Mesenchymal stem cell (in vitro differentiated cells and primary cell): ENCODE results near the gene DIP2C.

ENCODE experiments used
- DNase-seq: peaks from one replicate; pipeline ENCODE4 v3.0.0-alpha.2; 2013
- H2AFZ ChIP-seq: one replicate; pipeline ENCODE4 v1.6.1; 2013; ENCODE audit warnings: low read depth, mild to moderate bottlenecking, control low read depth, inconsistent platforms, low read length, moderate library complexity
- H2AK5ac ChIP-seq: 2 replicates; pipeline ENCODE4 v1.6.1; 2013; ENCODE audit warnings: low read length, moderate library complexity, mild to moderate bottlenecking, inconsistent platforms; ENCODE audit not compliant: severe bottlenecking
- H2BK120ac ChIP-seq: one replicate; pipeline ENCODE4 v1.6.1; 2013; ENCODE audit warnings: low read depth, mild to moderate bottlenecking, inconsistent platforms, low read length, moderate library complexity
- H2BK12ac ChIP-seq, 2 experiments: one replicate each; pipeline ENCODE4 v1.6.1; 2013; ENCODE audit warnings: inconsistent platforms in 2 of 2, low read length in 2 of 2, mild to moderate bottlenecking in 2 of 2, moderate library complexity in 2 of 2, control low read depth in 1 of 2
- H2BK15ac ChIP-seq: one replicate; pipeline ENCODE4 v1.6.1; 2013; ENCODE audit warnings: mild to moderate bottlenecking, low read depth, inconsistent platforms; ENCODE audit not compliant: poor library complexity, severe bottlenecking
- H2BK5ac ChIP-seq: 2 replicates; pipeline ENCODE4 v1.6.1; 2013; ENCODE audit warnings: low read depth, mild to moderate bottlenecking, low read length, control low read depth, inconsistent platforms; ENCODE audit not compliant: poor library complexity, severe bottlenecking
- H3K14ac ChIP-seq, 2 experiments: one replicate each; pipeline ENCODE4 v1.6.1; 2013; ENCODE audit warnings: inconsistent platforms in 2 of 2, low read length in 2 of 2, control low read depth in 1 of 2, mild to moderate bottlenecking in 1 of 2, moderate library complexity in 1 of 2
- H3K18ac ChIP-seq, 2 experiments: one replicate each; pipeline ENCODE4 v1.6.1; 2013; ENCODE audit warnings: inconsistent platforms in 2 of 2, low read length in 2 of 2, control low read depth in 1 of 2, low read depth in 1 of 2, mild to moderate bottlenecking in 1 of 2
- H3K23ac ChIP-seq, 2 experiments: one replicate each; pipeline ENCODE4 v1.6.1; 2013; ENCODE audit warnings: inconsistent platforms in 2 of 2, low read length in 2 of 2, mild to moderate bottlenecking in 2 of 2, moderate library complexity in 2 of 2, control low read depth in 1 of 2
- H3K27ac ChIP-seq: 2 replicates; pipeline ENCODE4 v1.5.1; 2013; ENCODE audit warnings: mild to moderate bottlenecking, moderate library complexity, low read length, control low read depth, inconsistent platforms; ENCODE audit not compliant: poor library complexity, severe bottlenecking
- H3K27me3 ChIP-seq, 2 experiments: 2 replicates each; pipeline versions ENCODE4 v1.6.1 to v1.7.0; 2013; ENCODE audit warnings: low read length in 2 of 2, mild to moderate bottlenecking in 2 of 2, moderate library complexity in 2 of 2, control low read depth in 1 of 2, inconsistent platforms in 1 of 2; ENCODE audit not compliant: control insufficient read depth in 1 of 2, insufficient read depth in 1 of 2
- H3K36me3 ChIP-seq, 2 experiments: 2 replicates each; pipeline versions ENCODE4 v1.6.1 to v1.7.0; 2013; ENCODE audit warnings: low read length in 2 of 2, control low read depth in 1 of 2, inconsistent platforms in 1 of 2, low read depth in 1 of 2, mild to moderate bottlenecking in 1 of 2; ENCODE audit not compliant: insufficient read depth in 2 of 2, control insufficient read depth in 1 of 2
- H3K4ac ChIP-seq, 2 experiments: one replicate each; pipeline ENCODE4 v1.6.1; 2013; ENCODE audit warnings: inconsistent platforms in 2 of 2, low read length in 2 of 2, mild to moderate bottlenecking in 2 of 2, moderate library complexity in 2 of 2, control low read depth in 1 of 2, low read depth in 1 of 2
- H3K4me1 ChIP-seq: 2 replicates; pipeline ENCODE4 v1.6.1; 2013; ENCODE audit warnings: low read depth, low read length, control low read depth; ENCODE audit not compliant: control insufficient read depth, insufficient read depth
- H3K4me2 ChIP-seq: 2 replicates; pipeline ENCODE4 v1.6.1; 2013; ENCODE audit warnings: low read length, mild to moderate bottlenecking, inconsistent platforms; ENCODE audit not compliant: poor library complexity, severe bottlenecking
- H3K4me3 ChIP-seq, 2 experiments: 2 replicates each; pipeline versions ENCODE4 v1.5.1 to v1.7.0; 2013; ENCODE audit warnings: low read length in 2 of 2, mild to moderate bottlenecking in 2 of 2, control low read depth in 1 of 2, low read depth in 1 of 2; ENCODE audit not compliant: insufficient read depth in 1 of 2
- H3K79me1 ChIP-seq: replicated peaks from 2 replicates; pipeline ENCODE4 v1.6.1; 2013; ENCODE audit warnings: mild to moderate bottlenecking, control low read depth, low read length, inconsistent platforms; ENCODE audit not compliant: poor library complexity, severe bottlenecking
- H3K9ac ChIP-seq: 2 replicates; pipeline ENCODE4 v1.7.0; 2013; ENCODE audit warnings: mild to moderate bottlenecking, low read length, moderate library complexity
- H3K9me3 ChIP-seq: 2 replicates; pipeline ENCODE4 v1.7.0; 2013; ENCODE audit warnings: mild to moderate bottlenecking, low read length; ENCODE audit not compliant: control insufficient read depth
- H4K8ac ChIP-seq: one replicate; pipeline ENCODE4 v1.6.1; 2013; ENCODE audit warnings: inconsistent platforms, mild to moderate bottlenecking, low read length, moderate library complexity
- H4K91ac ChIP-seq: one replicate; pipeline ENCODE4 v1.6.1; 2013; ENCODE audit warnings: mild to moderate bottlenecking, low read length, inconsistent platforms
- WGBS: methylation state at CpG from one replicate; pipeline ENCODE4 v1.1.7; 2013; ENCODE audit warnings: mixed read lengths; 5-methylcytosine and 5-hydroxymethylcytosine counted together

Gene DIP2C

GRCh38 chr10:666237-667012, 23.0 kb downstream of the DIP2C start:
- H3K4me2 ChIP-seq = no peak overlapping the region
- no peak overlapping the region for H2BK5ac ChIP-seq
- H4K8ac ChIP-seq = no peak overlapping the region
- no peak overlapping the region for H3K23ac ChIP-seq
- no peak overlapping the region for H2AK5ac ChIP-seq
- no peaks in the 10 kb centered on the region for H3K27me3 ChIP-seq
- H2BK12ac ChIP-seq = no peak overlapping the region
- no peak overlapping the region for H2BK120ac ChIP-seq
- H3K9me3 ChIP-seq = no peaks in the 10 kb centered on the region
- no peak overlapping the region for H2BK15ac ChIP-seq
- H3K4ac ChIP-seq = no peak overlapping the region
- peaks cover 22% of the 10 kb centered on the region for H3K4me1 ChIP-seq
- peaks cover 27% of the 10 kb centered on the region for H3K79me1 ChIP-seq
- H4K91ac ChIP-seq = no peak overlapping the region
- 96% methylated on average over 37 of the region's 37 CpGs for WGBS
- peak overlapping the region; percentile 76 for H3K9ac ChIP-seq
- peak overlapping the region in 1 of 2 experiments; percentile 70 for H3K4me3 ChIP-seq
- no peak overlapping the region for H3K27ac ChIP-seq
- peaks cover 0 to 3% of the 10 kb centered on the region in 2 experiments for H3K36me3 ChIP-seq
- no peak overlapping the region for H2AFZ ChIP-seq
- DNase-seq = no peak
- H3K18ac ChIP-seq = no peak overlapping the region
- H3K14ac ChIP-seq = no peak overlapping the region

GRCh38 chr10:665579-666091, 23.8 kb downstream of the DIP2C start:
- no peak overlapping the region for H2AFZ ChIP-seq
- H2BK12ac ChIP-seq = no peak overlapping the region
- peaks cover 33% of the 10 kb centered on the region for H3K79me1 ChIP-seq
- H2AK5ac ChIP-seq = no peak overlapping the region
- peaks cover 0 to 6% of the 10 kb centered on the region in 2 experiments for H3K36me3 ChIP-seq
- no peak overlapping the region for H2BK15ac ChIP-seq
- peaks cover 27% of the 10 kb centered on the region for H3K4me1 ChIP-seq
- peak overlapping the region in 1 of 2 experiments; percentile 70 for H3K4me3 ChIP-seq
- H4K91ac ChIP-seq = peak overlapping the region; percentile 34
- WGBS = 93% methylated on average over 29 of the region's 30 CpGs
- no peak for DNase-seq
- no peak overlapping the region for H3K27ac ChIP-seq
- no peaks in the 10 kb centered on the region for H3K9me3 ChIP-seq
- H2BK5ac ChIP-seq = no peak overlapping the region
- H3K14ac ChIP-seq = no peak overlapping the region
- H3K23ac ChIP-seq = no peak overlapping the region
- peak overlapping the region; percentile 76 for H3K9ac ChIP-seq
- H3K27me3 ChIP-seq = no peaks in the 10 kb centered on the region
- H4K8ac ChIP-seq = no peak overlapping the region
- no peak overlapping the region for H3K18ac ChIP-seq
- H2BK120ac ChIP-seq = no peak overlapping the region
- H3K4ac ChIP-seq = no peak overlapping the region
- H3K4me2 ChIP-seq = no peak overlapping the region

DNA sequence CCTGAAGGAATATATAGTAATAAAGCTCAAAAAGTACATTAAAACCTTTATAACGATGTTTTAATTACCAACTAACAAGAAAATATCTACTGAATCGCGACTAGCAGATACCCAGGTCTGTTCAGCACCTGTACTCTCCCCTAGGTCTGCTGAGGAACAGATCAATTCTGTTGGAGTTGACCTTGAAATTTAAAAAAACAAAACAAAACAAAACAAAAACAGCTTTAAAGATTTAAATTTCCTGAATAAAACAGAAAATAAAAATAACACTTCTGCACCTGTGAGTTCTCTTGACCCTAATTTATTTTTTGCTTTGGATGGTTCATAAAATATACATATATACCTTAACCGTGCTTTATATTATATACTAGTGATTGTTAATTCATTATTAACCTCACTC, 24.6 kb downstream of the DIP2C start:
- Histone ChIP-seq H2BK12ac (no peak overlapping the region), H2BK5ac (no peak overlapping the region), H3K4me3 (peak overlapping the region in 1 of 2 experiments; percentile 70), H2BK120ac (no peak overlapping the region), H3K27ac (no peak overlapping the region), H4K91ac (no peak overlapping the region), H3K27me3 (no peaks in the 10 kb centered on the region), H4K8ac (no peak overlapping the region), H3K4me1 (peaks cover 25% of the 10 kb centered on the region), H3K23ac (no peak overlapping the region), H2BK15ac (no peak overlapping the region), H3K18ac (no peak overlapping the region), H3K14ac (no peak overlapping the region), H3K79me1 (peaks cover 33% of the 10 kb centered on the region), H3K4me2 (no peak overlapping the region), H2AFZ (no peak overlapping the region), H3K9ac (peak overlapping the region; percentile 76), H3K9me3 (no peaks in the 10 kb centered on the region), H2AK5ac (no peak overlapping the region), H3K36me3 (peaks cover 0 to 6% of the 10 kb centered on the region in 2 experiments), H3K4ac (no peak overlapping the region)
- DNase-seq = no peak
- 97% methylated on average over 3 of the region's 4 CpGs for WGBS

DNA sequence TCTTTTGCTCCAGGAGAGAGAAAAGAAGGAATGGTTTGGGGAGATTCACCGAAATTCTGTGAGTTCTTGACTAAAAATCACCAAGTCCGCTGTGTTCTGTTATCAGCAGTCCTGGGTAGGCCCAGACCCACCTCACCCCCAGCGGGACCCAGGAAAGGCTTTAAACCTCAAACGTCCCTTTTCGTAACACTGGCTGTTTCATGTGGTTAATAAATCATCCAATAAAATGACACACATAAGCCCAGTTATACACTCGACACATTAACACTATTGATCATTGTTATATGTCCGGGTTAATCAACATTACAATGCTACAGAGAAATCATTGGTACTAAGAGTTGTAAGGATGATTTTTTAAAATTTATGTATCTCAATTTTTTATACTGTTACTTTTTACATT, 25.2 kb downstream of the DIP2C start:
- H2AFZ ChIP-seq = no peak overlapping the region
- H3K36me3 ChIP-seq = peaks cover 0 to 6% of the 10 kb centered on the region in 2 experiments
- no peak overlapping the region for H3K4ac ChIP-seq

More for the DNA sequence above, 25.2 kb downstream of the DIP2C start:
- Histone ChIP-seq H3K4me2 (no peak overlapping the region), H2AK5ac (no peak overlapping the region), H3K79me1 (peaks cover 33% of the 10 kb centered on the region), H2BK12ac (no peak overlapping the region), H3K9ac (no peak overlapping the region), H3K9me3 (no peaks in the 10 kb centered on the region), H3K27me3 (no peaks in the 10 kb centered on the region), H3K14ac (no peak overlapping the region), H3K4me3 (no peak overlapping the region), H2BK5ac (no peak overlapping the region), H3K4me1 (peaks cover 25% of the 10 kb centered on the region), H2BK15ac (no peak overlapping the region), H4K91ac (no peak overlapping the region), H3K23ac (no peak overlapping the region), H4K8ac (no peak overlapping the region), H3K18ac (no peak overlapping the region), H3K27ac (no peak overlapping the region), H2BK120ac (no peak overlapping the region)
- 92% methylated on average over 5 of the region's 7 CpGs for WGBS
- no peak for DNase-seq
